K562 (cell line): ENCODE measurements around the gene ANKRD34A. TPM values are rescaled to one million over a fixed set of nuclear protein-coding genes. Genes with fewer than 3 reads are reported as not detected.

ENCODE experiments used
- BCOR ChIP-seq: fragments of 450-650 bp; IDR thresholded peaks from 2 replicates; pipeline ENCODE4 v1.6.1; 2016
- CXXC5 ChIP-seq: fragments of 250-450 bp; sonication (Bioruptor Pico); IDR thresholded peaks from 2 replicates; pipeline ENCODE4 v1.8.0; 2022; ENCODE audit warnings: inconsistent platforms, mild to moderate bottlenecking, moderate library complexity
- E2F3 ChIP-seq: fragments of 250-450 bp; sonication (Bioruptor Pico); IDR thresholded peaks from 2 replicates; pipeline ENCODE4 v1.4.0; 2020; ENCODE audit warnings: mild to moderate bottlenecking
- EGR1 ChIP-seq: fragments of 450-650 bp; conservative IDR thresholded peaks from 2 replicates; pipeline ENCODE4 v1.6.1; 2017; ENCODE audit warnings: mild to moderate bottlenecking
- EP400 ChIP-seq: fragments of 450-650 bp; IDR thresholded peaks from 2 replicates; pipeline ENCODE4 v1.6.1; 2017; ENCODE audit warnings: antibody characterized with exemption, mild to moderate bottlenecking, moderate library complexity
- ETV5 ChIP-seq: sonication (generic); formaldehyde crosslinking; IDR thresholded peaks from 2 replicates; pipeline ENCODE4 v1.4.0; 2020; ENCODE audit warnings: low read depth, mild to moderate bottlenecking, missing genetic modification reagents
- FOXA3 ChIP-seq, 2 experiments: fragments of 450-650 bp in 1 of 2; sonication (generic) in 1 of 2; formaldehyde crosslinking; IDR thresholded peaks in 1 of 2; conservative IDR thresholded peaks in 1 of 2; 2 replicates each; pipeline versions ENCODE4 v1.4.0 to v1.8.0; 2020 to 2022; ENCODE audit warnings: mild to moderate bottlenecking in 2 of 2, missing genetic modification reagents in 1 of 2
- GTF2F1 ChIP-seq: IDR thresholded peaks from 2 replicates; pipeline ENCODE4 v1.6.1; 2011; ENCODE audit warnings: low read depth, low read length, improper control_type of control experiment
- MEF2A ChIP-seq: IDR thresholded peaks from 2 replicates; pipeline ENCODE4 v1.6.1; 2011; ENCODE audit warnings: low read depth, mild to moderate bottlenecking, low read length, moderate library complexity; ENCODE audit not compliant: control insufficient read depth
- NELFE ChIP-seq: IDR thresholded peaks from 2 replicates; pipeline ENCODE4 v1.6.1; 2011; ENCODE audit warnings: mild to moderate bottlenecking; ENCODE audit not compliant: insufficient read depth, insufficient read length
- NFIX ChIP-seq: fragments of 250-450 bp; sonication (Bioruptor Pico); IDR thresholded peaks from 2 replicates; pipeline ENCODE4 v1.4.0; 2020; ENCODE audit warnings: low read depth, mild to moderate bottlenecking, moderate library complexity
- NKRF ChIP-seq: fragments of 450-650 bp; IDR thresholded peaks from 2 replicates; pipeline ENCODE4 v1.6.1; 2016; ENCODE audit warnings: borderline replicate concordance
- POLR3G ChIP-seq: IDR thresholded peaks from 2 replicates; pipeline ENCODE4 v1.6.1; 2011; ENCODE audit not compliant: insufficient read length, insufficient replicate concordance; ENCODE audit errors: extremely low read depth
- PYGO2 ChIP-seq: fragments of 450-650 bp; IDR thresholded peaks from 2 replicates; pipeline ENCODE4 v1.6.1; 2016; ENCODE audit warnings: mild to moderate bottlenecking, missing genetic modification characterization, moderate library complexity, missing compliant biosample characterization
- TAF7 ChIP-seq: fragments of 450-650 bp; IDR thresholded peaks from 2 replicates; pipeline ENCODE4 v1.6.1; 2016; ENCODE audit warnings: missing genetic modification characterization, missing compliant biosample characterization
- TBL1XR1 ChIP-seq, 2 experiments: IDR thresholded peaks; 2 replicates each; pipeline ENCODE4 v1.6.1; 2012; ENCODE audit warnings: improper control_type of control experiment in 2 of 2, low read length in 2 of 2, mild to moderate bottlenecking in 1 of 2
- U2AF1 ChIP-seq: fragments of 200-400 bp; formaldehyde crosslinking; optimal IDR thresholded peaks from 2 replicates; pipeline ENCODE3; 2017; ENCODE audit warnings: mild to moderate bottlenecking, low read depth, low read length, moderate library complexity
- ZBTB12 ChIP-seq: fragments of 250-450 bp; sonication (Bioruptor Pico); IDR thresholded peaks from 2 replicates; pipeline ENCODE4 v1.4.0; 2020
- ZKSCAN3 ChIP-seq: fragments of 250-450 bp; sonication (Bioruptor Pico); IDR thresholded peaks from 2 replicates; pipeline ENCODE4 v1.4.0; 2020
- ZNF282 ChIP-seq: sonication (generic); formaldehyde crosslinking; IDR thresholded peaks from 2 replicates; pipeline ENCODE4 v1.8.1; 2023; ENCODE audit warnings: missing genetic modification reagents
- ZNF431 ChIP-seq: sonication (generic); formaldehyde crosslinking; IDR thresholded peaks from 2 replicates; pipeline ENCODE4 v1.8.0; 2022; ENCODE audit warnings: mild to moderate bottlenecking, missing genetic modification reagents
- polyA plus RNA-seq, 8 experiments: library from polyadenylated mRNA; depleted of rRNA in 4 of 8; stranded (reverse) in 5 of 8; unstranded in 3 of 8; fragments of >200 nt; fragmentation: Nextera tagmentation in 2 of 8; fragmentation: Illumina TruSeq in 1 of 8; extraction: Ambion mirVana in 2 of 8; extraction: Trizol in 1 of 8; gene quantifications; 2 replicates each; pipeline versions ENCODE4 v1.2.1 to v1.2.3, GENCODE V29; 2011 to 2014; ENCODE audit warnings: inconsistent platforms in 1 of 8, missing spikeins in 1 of 8
- total RNA-seq, 7 experiments: library from RNA; depleted of rRNA in 6 of 7; stranded (reverse); fragments of >200 nt in 6 of 7; fragmentation: Illumina TruSeq in 2 of 7; extraction: Trizol in 2 of 7; gene quantifications; 2 replicates each; pipeline versions ENCODE4 v1.2.1 to v1.2.3, GENCODE V29; 2011 to 2021; ENCODE audit warnings: low replicate concordance in 1 of 7
- TF ChIP-seq, protein P1 (sequence below), 2 experiments: fragments of 450-650 bp; conservative IDR thresholded peaks; 2 replicates each; pipeline ENCODE4 v1.6.1; 2017; ENCODE audit warnings: mild to moderate bottlenecking in 2 of 2, moderate library complexity in 2 of 2
- TF ChIP-seq, protein P2 (sequence below): fragments of 200-800 bp; sonication (Bioruptor generic); IDR thresholded peaks from 2 replicates; pipeline ENCODE4 v1.6.1; 2017; ENCODE audit warnings: missing genetic modification characterization, missing compliant biosample characterization

The ANKRD34A gene
- total and polyA plus RNA-seq, 9 of the 15 experiments (the other 6 are each of a cell fraction or from before 2014, with no cell fraction given): 0.06 to 1.6 (median 0.43) TPM

DNA sequence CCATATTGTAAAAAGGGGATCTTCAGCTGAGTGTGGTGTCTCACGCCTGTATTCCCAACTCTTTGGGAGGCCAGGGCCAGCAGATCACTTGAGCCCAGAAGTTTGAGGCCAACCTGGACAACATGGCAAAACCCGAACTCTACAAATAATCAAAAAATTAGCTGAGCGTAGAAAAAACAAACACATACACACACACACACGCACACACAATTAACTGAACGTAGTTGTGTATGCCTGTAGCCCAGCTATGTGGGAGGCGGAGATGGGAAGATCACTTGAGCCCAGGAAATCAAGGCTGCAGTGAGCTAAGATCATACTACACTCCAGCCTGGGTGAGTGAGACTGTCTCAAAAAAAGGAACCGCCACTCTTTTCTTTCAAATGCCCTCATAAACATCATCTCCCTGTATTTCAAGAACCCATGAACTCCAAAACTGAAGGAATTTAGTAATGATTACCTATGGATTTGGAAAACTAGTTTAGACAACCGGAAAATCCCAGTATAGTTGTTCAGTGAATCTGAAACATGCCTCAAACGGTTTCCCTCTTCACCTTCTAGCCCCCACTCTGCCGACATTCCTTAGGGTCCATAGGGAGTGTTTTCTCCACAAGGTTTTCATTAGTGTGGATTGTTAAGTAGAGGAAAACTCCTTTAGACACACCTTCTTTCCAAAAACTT is 27.5 kb upstream of the ANKRD34A start (continued):
- TF ChIP-seq NFIX: no peak
- no peak for TF ChIP-seq NKRF
- TF ChIP-seq, protein P1, sequence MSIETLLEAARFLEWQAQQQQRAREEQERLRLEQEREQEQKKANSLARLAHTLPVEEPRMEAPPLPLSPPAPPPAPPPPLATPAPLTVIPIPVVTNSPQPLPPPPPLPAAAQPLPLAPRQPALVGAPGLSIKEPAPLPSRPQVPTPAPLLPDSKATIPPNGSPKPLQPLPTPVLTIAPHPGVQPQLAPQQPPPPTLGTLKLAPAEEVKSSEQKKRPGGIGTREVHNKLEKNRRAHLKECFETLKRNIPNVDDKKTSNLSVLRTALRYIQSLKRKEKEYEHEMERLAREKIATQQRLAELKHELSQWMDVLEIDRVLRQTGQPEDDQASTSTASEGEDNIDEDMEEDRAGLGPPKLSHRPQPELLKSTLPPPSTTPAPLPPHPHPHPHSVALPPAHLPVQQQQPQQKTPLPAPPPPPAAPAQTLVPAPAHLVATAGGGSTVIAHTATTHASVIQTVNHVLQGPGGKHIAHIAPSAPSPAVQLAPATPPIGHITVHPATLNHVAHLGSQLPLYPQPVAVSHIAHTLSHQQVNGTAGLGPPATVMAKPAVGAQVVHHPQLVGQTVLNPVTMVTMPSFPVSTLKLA (conservative IDR thresholded peaks at IDR 0.05): 0 out of 4 replicates have a peak, but pooled peaks of 1 of the 2 experiments have one; percentile 16
- TF ChIP-seq TBL1XR1 (IDR thresholded peaks at IDR 0.05; ENCODE audit: low read length in 2 of 2): peak in 1 of 2 experiments; percentile 56; a peak in 2 of 4 replicates
- no peak for TF ChIP-seq U2AF1
- no peak for TF ChIP-seq BCOR
- no peak for TF ChIP-seq MEF2A
- peak; percentile 66; the same call in 1 of the 2 replicates for TF ChIP-seq E2F3
- TF ChIP-seq ZNF431 (CRISPR knock-in tag): no peak
- no peak for TF ChIP-seq ZNF282 (CRISPR knock-in tag)
- TF ChIP-seq TAF7: no peak
- TF ChIP-seq EP400: no peak; the same call in 1 of the 2 replicates
- peak; percentile 59; the same call in 1 of the 2 replicates for TF ChIP-seq ETV5 (CRISPR knock-in tag)
- no peak for TF ChIP-seq PYGO2
- TF ChIP-seq ZBTB12 (CRISPR knock-in tag): peak; percentile 28; the same call in 1 of the 2 replicates
- no peak for TF ChIP-seq FOXA3 (CRISPR knock-in tag; conservative IDR thresholded peaks at IDR 0.05 in 1 of 2, IDR thresholded peaks at IDR 0.05 in 1 of 2)
- TF ChIP-seq GTF2F1: no peak
- TF ChIP-seq ZKSCAN3 (CRISPR knock-in tag): no peak
- TF ChIP-seq, protein P2, sequence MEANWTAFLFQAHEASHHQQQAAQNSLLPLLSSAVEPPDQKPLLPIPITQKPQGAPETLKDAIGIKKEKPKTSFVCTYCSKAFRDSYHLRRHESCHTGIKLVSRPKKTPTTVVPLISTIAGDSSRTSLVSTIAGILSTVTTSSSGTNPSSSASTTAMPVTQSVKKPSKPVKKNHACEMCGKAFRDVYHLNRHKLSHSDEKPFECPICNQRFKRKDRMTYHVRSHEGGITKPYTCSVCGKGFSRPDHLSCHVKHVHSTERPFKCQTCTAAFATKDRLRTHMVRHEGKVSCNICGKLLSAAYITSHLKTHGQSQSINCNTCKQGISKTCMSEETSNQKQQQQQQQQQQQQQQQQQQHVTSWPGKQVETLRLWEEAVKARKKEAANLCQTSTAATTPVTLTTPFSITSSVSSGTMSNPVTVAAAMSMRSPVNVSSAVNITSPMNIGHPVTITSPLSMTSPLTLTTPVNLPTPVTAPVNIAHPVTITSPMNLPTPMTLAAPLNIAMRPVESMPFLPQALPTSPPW (CRISPR knock-in tag): 0 out of 2 replicates have a peak, but pooled peaks have one; percentile 5
- TF ChIP-seq NELFE: no peak
- TF ChIP-seq CXXC5: peak; percentile 57; the same call in 1 of the 2 replicates
- no peak for TF ChIP-seq EGR1
- TF ChIP-seq POLR3G: no peak
